ENCODE data around the gene NLRP1.

NLRP1 gene

GRCh38 chr17:5516060-5516792 lies 68.1 kb downstream of the NLRP1 start:
- no peak for DNase-seq (ENCODE audit: low read depth)

- DNase-seq (ENCODE audit: low read depth) = no peak
These were observed 69.3 kb downstream of the NLRP1 start for GRCh38 chr17:5514976-5515375.

GRCh38 chr17:5513628-5514027 lies 70.7 kb downstream of the NLRP1 start:
- no peak for DNase-seq (ENCODE audit: low read depth)

GRCh38 chr17:5511401-5512225 lies 72.7 kb downstream of the NLRP1 start:
- DNase-seq (ENCODE audit: low read depth) = no peak

GRCh38 chr17:5510771-5511170 lies 73.5 kb downstream of the NLRP1 start:
- no peak for DNase-seq (ENCODE audit: low read depth)

GRCh38 chr17:5509482-5509881 lies 74.8 kb downstream of the NLRP1 start:
- DNase-seq (ENCODE audit: low read depth) = no peak

- no peak for DNase-seq (ENCODE audit: low read depth)
These were observed 75.5 kb downstream of the NLRP1 start for GRCh38 chr17:5508810-5509209.

- DNase-seq (ENCODE audit: low read depth) = no peak
These were observed 78.0 kb downstream of the NLRP1 start for GRCh38 chr17:5506307-5506706.

GRCh38 chr17:5502552-5502951 lies 81.8 kb downstream of the NLRP1 start:
- no peak for DNase-seq (ENCODE audit: low read depth)

- no peak for DNase-seq (ENCODE audit: low read depth)
These were observed 82.6 kb downstream of the NLRP1 start for GRCh38 chr17:5501685-5502084.

- peak; percentile 62 for DNase-seq (ENCODE audit: low read depth)
These were observed 83.5 kb downstream of the NLRP1 start for GRCh38 chr17:5500589-5501391.

GRCh38 chr17:5500247-5500588 lies 84.1 kb downstream of the NLRP1 start:
- no peak for DNase-seq (ENCODE audit: low read depth)

GRCh38 chr17:5499476-5500231 lies 84.7 kb downstream of the NLRP1 start:
- no peak for DNase-seq (ENCODE audit: low read depth)

- DNase-seq (ENCODE audit: low read depth) = no peak
These were observed 91.3 kb downstream of the NLRP1 start for GRCh38 chr17:5492970-5493369.

GRCh38 chr17:5488752-5489151 lies 95.6 kb downstream of the NLRP1 start:
- no peak for DNase-seq (ENCODE audit: low read depth)

- DNase-seq (ENCODE audit: low read depth) = peak; percentile 94
These were observed 97.8 kb downstream of the NLRP1 start, which contains the start of gene MIS12 for GRCh38 chr17:5486206-5487124. Gene MIS12, plus strand, starts transcription at chr17:5486566. Its CDS starts 2,297 bp downstream, at chr17:5488863.

GRCh38 chr17:5485270-5486205 lies 98.8 kb downstream of the NLRP1 start, which contains the start of gene DERL2:
Gene DERL2, minus strand, starts transcription at chr17:5486178. Its CDS starts 17 bp downstream, at chr17:5486161.
- DNase-seq (ENCODE audit: low read depth) = no peak

- DNase-seq (ENCODE audit: low read depth) = no peak
These were observed 102.9 kb downstream of the NLRP1 start for GRCh38 chr17:5481451-5481850.

- no peak for DNase-seq (ENCODE audit: low read depth)
These were observed 103.3 kb downstream of the NLRP1 start for GRCh38 chr17:5480962-5481361.
